Endodermal cell (in vitro differentiated cells): ENCODE data around the gene AKAP7. TPM values are rescaled to one million over a fixed set of nuclear protein-coding genes. Genes with fewer than 3 reads are reported as not detected.

ENCODE experiments used
- DNase-seq: peaks from one replicate; pipeline ENCODE4 v3.0.0-alpha.2; 2017
- H3K27ac ChIP-seq: 2 replicates; pipeline ENCODE4 v1.5.1; 2013; ENCODE audit warnings: mild to moderate bottlenecking, low read depth, low read length, moderate library complexity
- H3K27me3 ChIP-seq: 2 replicates; pipeline ENCODE4 v1.6.1; 2013; ENCODE audit warnings: mild to moderate bottlenecking, low read length, moderate library complexity; ENCODE audit not compliant: insufficient read depth, control insufficient read depth, poor library complexity, severe bottlenecking
- H3K36me3 ChIP-seq: 2 replicates; pipeline ENCODE4 v1.7.0; 2013; ENCODE audit warnings: mild to moderate bottlenecking, low read length, moderate library complexity; ENCODE audit not compliant: control insufficient read depth, insufficient read depth
- H3K4me1 ChIP-seq: one replicate; pipeline ENCODE4 v1.7.0; 2013; ENCODE audit warnings: low read length; ENCODE audit not compliant: control insufficient read depth, insufficient read depth
- H3K4me3 ChIP-seq: 2 replicates; pipeline ENCODE4 v1.5.1; 2013; ENCODE audit warnings: mild to moderate bottlenecking, low read length, moderate library complexity
- H3K9ac ChIP-seq: 2 replicates; pipeline ENCODE4 v1.6.1; 2013; ENCODE audit warnings: mild to moderate bottlenecking, low read length, moderate library complexity; ENCODE audit not compliant: poor library complexity, severe bottlenecking; ENCODE audit errors: extremely low read depth
- H3K9me3 ChIP-seq: 2 replicates; pipeline ENCODE4 v1.6.1; 2013; ENCODE audit warnings: mild to moderate bottlenecking, low read length, moderate library complexity; ENCODE audit not compliant: control insufficient read depth
- H3K27ac Mint-ChIP-seq: 2 replicates; pipeline ENCODE4 v1.8.0; 2020; ENCODE audit warnings: mixed read lengths
- H3K27me3 Mint-ChIP-seq: 2 replicates; pipeline ENCODE4 v1.8.0; 2021; ENCODE audit warnings: mild to moderate bottlenecking, mixed read lengths; ENCODE audit not compliant: insufficient read depth
- H3K36me3 Mint-ChIP-seq: 2 replicates; pipeline ENCODE4 v1.8.0; 2020; ENCODE audit warnings: low read depth, mixed read lengths
- H3K4me1 Mint-ChIP-seq: 2 replicates; pipeline ENCODE4 v1.8.0; 2020; ENCODE audit warnings: mixed read lengths
- H3K4me3 Mint-ChIP-seq: 2 replicates; pipeline ENCODE4 v1.8.0; 2020; ENCODE audit warnings: mild to moderate bottlenecking, moderate library complexity, mixed read lengths
- H3K9me3 Mint-ChIP-seq: 2 replicates; pipeline ENCODE4 v1.8.0; 2020; ENCODE audit warnings: mild to moderate bottlenecking, mixed read lengths
- CTCF ChIP-seq: fragments of 200-600 bp; sonication (generic); conservative IDR thresholded peaks from 2 replicates; pipeline ENCODE4 v1.5.0; 2021; ENCODE audit warnings: antibody characterized with exemption, mild to moderate bottlenecking
- WGBS, 2 experiments: methylation state at CpG; one replicate each; pipeline versions ENCODE4 v1.1.5 to v1.1.7; 2013; ENCODE audit warnings: missing lambda C conversion rate in 2 of 2, mixed read lengths in 1 of 2; ENCODE audit not compliant: insufficient coverage in 1 of 2, insufficient read length in 1 of 2; 5-methylcytosine and 5-hydroxymethylcytosine counted together
- total RNA-seq, 2 donors: library from RNA; stranded (reverse); fragmentation: NEBNext Ultra II Directional in 1 of 2; extraction: Animal tissue kit (Norgen Biotek cat#: 25700) in 1 of 2; gene quantifications; 2 replicates in 1 of 2; 3 replicates in 1 of 2; pipeline ENCODE4 v1.2.1, GENCODE V29; 2021

The AKAP7 gene
- total RNA-seq, 2 donors from 2014 or later: 6.2 to 6.7 TPM

GRCh38 chr6:131269565-131270391 lies 134.5 kb downstream of the AKAP7 start:
- Histone ChIP-seq H3K27me3 (no peaks in the 10 kb centered on the region), H3K9ac (no peak overlapping the region), H3K4me3 (no peak overlapping the region), H3K36me3 (no peaks in the 10 kb centered on the region), H3K4me1 (no peaks in the 10 kb centered on the region), H3K9me3 (peaks cover 18% of the 10 kb centered on the region), H3K27ac (no peak overlapping the region)
- WGBS, 2 experiments: 97 to 100% methylated on average over 2 to 3 of the region's 3 CpGs
- peaks cover 21% of the 10 kb centered on the region for H3K9me3 Mint-ChIP-seq
- no peak overlapping the region for H3K4me3 Mint-ChIP-seq
- peaks cover 9% of the 10 kb centered on the region for H3K36me3 Mint-ChIP-seq
- H3K27ac Mint-ChIP-seq: no peak overlapping the region
- H3K27me3 Mint-ChIP-seq: no peaks in the 10 kb centered on the region
- TF ChIP-seq CTCF: no peak
- DNase-seq: no peak
- no peaks in the 10 kb centered on the region for H3K4me1 Mint-ChIP-seq

DNA sequence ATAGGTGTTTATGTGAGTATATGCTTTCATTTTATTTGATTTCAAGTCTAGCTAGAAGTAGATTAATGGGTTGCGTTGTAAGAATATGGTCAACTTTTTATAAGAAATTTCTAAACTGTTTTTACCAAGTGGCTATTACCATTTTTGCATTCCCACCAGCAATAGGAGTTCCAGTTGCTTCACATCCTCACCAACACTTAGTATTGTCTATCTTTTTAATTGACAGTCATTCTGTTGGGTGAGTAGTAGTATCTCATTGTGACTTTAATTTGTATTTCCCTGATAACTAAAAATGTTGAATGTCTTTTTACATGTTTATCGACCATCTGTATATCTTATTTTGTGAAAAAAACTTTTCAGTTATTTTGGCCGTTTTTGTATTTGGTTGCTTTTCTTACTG lies 135.3 kb downstream of the AKAP7 start:
- H3K36me3 Mint-ChIP-seq: peaks cover 9% of the 10 kb centered on the region
- 95% methylated on average over 2 of the region's 3 CpGs; no CpG with 5 or more reads in 1 of the 2 experiments for WGBS, 2 experiments
- no peak for TF ChIP-seq CTCF
- H3K4me1 Mint-ChIP-seq: no peaks in the 10 kb centered on the region
- no peak overlapping the region for H3K4me3 ChIP-seq
- H3K36me3 ChIP-seq: no peaks in the 10 kb centered on the region
- H3K27ac ChIP-seq: no peak overlapping the region
- no peaks in the 10 kb centered on the region for H3K27me3 Mint-ChIP-seq
- H3K9me3 ChIP-seq: peaks cover 18% of the 10 kb centered on the region
- no peak overlapping the region for H3K9ac ChIP-seq
- H3K27me3 ChIP-seq: no peaks in the 10 kb centered on the region
- no peak overlapping the region for H3K4me3 Mint-ChIP-seq
- H3K27ac Mint-ChIP-seq: no peak overlapping the region
- DNase-seq: no peak
- H3K4me1 ChIP-seq: no peaks in the 10 kb centered on the region
- peaks cover 21% of the 10 kb centered on the region for H3K9me3 Mint-ChIP-seq

DNA sequence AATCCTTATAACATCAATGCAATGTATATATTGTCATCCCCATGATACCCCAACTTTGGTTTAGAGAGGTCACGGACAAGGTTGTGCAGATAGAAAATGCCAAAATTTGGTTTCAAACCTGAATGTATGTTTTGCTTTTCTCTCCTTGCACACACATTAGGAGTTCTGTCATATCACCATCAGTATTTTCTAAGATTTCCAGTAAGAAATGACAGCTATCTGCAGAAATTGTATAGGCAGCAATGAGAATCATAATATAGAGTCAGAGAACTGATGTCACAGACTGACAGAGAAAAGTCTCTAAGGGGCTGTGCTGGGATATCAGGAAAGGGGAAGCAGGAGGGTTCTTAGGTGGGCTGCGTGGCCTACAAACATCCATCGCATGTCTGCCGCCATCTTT lies 140.0 kb downstream of the AKAP7 start:
- WGBS, 2 experiments: 95 to 100% methylated on average over 4 of the region's 4 CpGs

More for the DNA sequence above, 140.0 kb downstream of the AKAP7 start:
- no peaks in the 10 kb centered on the region for H3K27me3 Mint-ChIP-seq
- Histone ChIP-seq H3K36me3 (no peaks in the 10 kb centered on the region), H3K4me3 (no peak overlapping the region), H3K4me1 (no peaks in the 10 kb centered on the region), H3K27ac (no peak overlapping the region), H3K27me3 (no peaks in the 10 kb centered on the region), H3K9ac (no peak overlapping the region), H3K9me3 (peaks cover 10% of the 10 kb centered on the region)
- H3K9me3 Mint-ChIP-seq: peaks cover 11% of the 10 kb centered on the region
- no peak overlapping the region for H3K27ac Mint-ChIP-seq
- DNase-seq: no peak
- H3K36me3 Mint-ChIP-seq: peaks cover 7% of the 10 kb centered on the region
- no peak for TF ChIP-seq CTCF
- H3K4me1 Mint-ChIP-seq: no peaks in the 10 kb centered on the region
- no peak overlapping the region for H3K4me3 Mint-ChIP-seq
